ENCODE results near the gene CTNNA3.

CTNNA3 gene

GRCh38 chr10:66180581-66181318, 1515.2 kb downstream of the CTNNA3 start:
- peak; percentile 22 for DNase-seq

GRCh38 chr10:66180021-66180420, 1516.0 kb downstream of the CTNNA3 start:
- DNase-seq = no peak

- DNase-seq = no peak
These were observed 1519.2 kb downstream of the CTNNA3 start for GRCh38 chr10:66176772-66177171.

GRCh38 chr10:66167816-66168215, 1528.2 kb downstream of the CTNNA3 start:
- no peak for DNase-seq

- DNase-seq = no peak
These were observed 1533.3 kb downstream of the CTNNA3 start for GRCh38 chr10:66162560-66163143.

GRCh38 chr10:66151346-66151745, 1544.6 kb downstream of the CTNNA3 start:
- DNase-seq = no peak

- DNase-seq = no peak
These were observed 1547.7 kb downstream of the CTNNA3 start for GRCh38 chr10:66148312-66148711.

GRCh38 chr10:66144016-66144415, 1552.0 kb downstream of the CTNNA3 start:
- DNase-seq = no peak

GRCh38 chr10:66102756-66103155, 1593.2 kb downstream of the CTNNA3 start:
- no peak for DNase-seq

GRCh38 chr10:66098595-66099480, 1597.2 kb downstream of the CTNNA3 start:
- DNase-seq = no peak

GRCh38 chr10:66095610-66096009, 1600.4 kb downstream of the CTNNA3 start:
- DNase-seq = no peak

- no peak for DNase-seq
These were observed 1610.1 kb downstream of the CTNNA3 start for GRCh38 chr10:66085906-66086305.

- no peak for DNase-seq
These were observed 1624.1 kb downstream of the CTNNA3 start for GRCh38 chr10:66071907-66072306.

GRCh38 chr10:66058594-66058993, 1637.4 kb downstream of the CTNNA3 start:
- no peak for DNase-seq

GRCh38 chr10:66049335-66049734, 1646.7 kb downstream of the CTNNA3 start:
- no peak for DNase-seq

GRCh38 chr10:66045859-66046258, 1650.1 kb downstream of the CTNNA3 start:
- DNase-seq = no peak

- DNase-seq = no peak
These were observed 1654.2 kb downstream of the CTNNA3 start for GRCh38 chr10:66041771-66042170.

GRCh38 chr10:66038623-66039022, 1657.4 kb downstream of the CTNNA3 start:
- DNase-seq = no peak

GRCh38 chr10:66026321-66026720, 1669.7 kb downstream of the CTNNA3 start:
- no peak for DNase-seq

- DNase-seq = no peak
These were observed 1670.8 kb downstream of the CTNNA3 start for GRCh38 chr10:66025186-66025585.

- DNase-seq = no peak
These were observed 1674.6 kb downstream of the CTNNA3 start for GRCh38 chr10:66021423-66021822.

- DNase-seq = no peak
These were observed 1687.8 kb downstream of the CTNNA3 start for GRCh38 chr10:66008221-66008620.

- no peak for DNase-seq
These were observed 1689.6 kb downstream of the CTNNA3 start for GRCh38 chr10:66006411-66006810.

- DNase-seq = no peak
These were observed 1702.5 kb downstream of the CTNNA3 start for GRCh38 chr10:65993451-65993850.
